Stimulated activated CD4-positive, alpha-beta T cell treated with anti-CD3 and anti-CD28 coated beads, Interleukin-2, amount 100 ng/mL, for 48 hours (primary cell): ENCODE measurements around the gene SYNGR1.
"Not testable (repeated sequence)": the region's sequence is repeated elsewhere in the genome, so short reads cannot be mapped to it uniquely, and the experiment has no call there.

ENCODE experiments used
- DNase-seq, 2 donors: peaks; one replicate each; pipeline ENCODE4 v3.0.0-alpha.2; 2020

The SYNGR1 gene

GRCh38 chr22:39410264-39410663 lies 60.5 kb downstream of the SYNGR1 start:
- DNase-seq: no peak

- DNase-seq: not testable (repeated sequence)
These were observed 62.1 kb downstream of the SYNGR1 start for GRCh38 chr22:39411828-39412365.

GRCh38 chr22:39413204-39413603 lies 63.4 kb downstream of the SYNGR1 start:
- not testable (repeated sequence) for DNase-seq

GRCh38 chr22:39414377-39414776 lies 64.6 kb downstream of the SYNGR1 start:
- no peak for DNase-seq

- no peak for DNase-seq
These were observed 65.1 kb downstream of the SYNGR1 start for GRCh38 chr22:39414886-39415285.

- no peak for DNase-seq
These were observed 65.7 kb downstream of the SYNGR1 start for GRCh38 chr22:39415506-39415905.

GRCh38 chr22:39416319-39416718 lies 66.5 kb downstream of the SYNGR1 start:
- no peak for DNase-seq

GRCh38 chr22:39417641-39418040 lies 67.8 kb downstream of the SYNGR1 start:
- DNase-seq: no peak

- no peak for DNase-seq
These were observed 68.9 kb downstream of the SYNGR1 start for GRCh38 chr22:39418696-39419095.

GRCh38 chr22:39419096-39419495 lies 69.3 kb downstream of the SYNGR1 start:
- no peak for DNase-seq

- DNase-seq: no peak
These were observed 70.1 kb downstream of the SYNGR1 start for GRCh38 chr22:39419911-39420310.

- DNase-seq: no peak
These were observed 71.9 kb downstream of the SYNGR1 start for GRCh38 chr22:39421691-39422090.

GRCh38 chr22:39422101-39422500 lies 72.3 kb downstream of the SYNGR1 start:
- no peak for DNase-seq

- no peak for DNase-seq
These were observed 72.9 kb downstream of the SYNGR1 start for GRCh38 chr22:39422721-39423120.

- no peak for DNase-seq
These were observed 74.2 kb downstream of the SYNGR1 start for GRCh38 chr22:39423976-39424375.

GRCh38 chr22:39426380-39427043 lies 76.7 kb downstream of the SYNGR1 start:
- DNase-seq: no peak

- no peak for DNase-seq
These were observed 78.2 kb downstream of the SYNGR1 start for GRCh38 chr22:39427751-39428596.

GRCh38 chr22:39428597-39429071 lies 78.8 kb downstream of the SYNGR1 start:
- DNase-seq: no peak

GRCh38 chr22:39429186-39429585 lies 79.4 kb downstream of the SYNGR1 start:
- no peak for DNase-seq

- DNase-seq: no peak
These were observed 80.3 kb downstream of the SYNGR1 start for GRCh38 chr22:39429916-39430575.

- no peak for DNase-seq
These were observed 80.9 kb downstream of the SYNGR1 start for GRCh38 chr22:39430576-39431150.

GRCh38 chr22:39431216-39431801 lies 81.5 kb downstream of the SYNGR1 start:
- no peak for DNase-seq
